HG02610 (cell line): ENCODE data around the gene DBT.
"Not testable (repeated sequence)": the region's sequence is repeated elsewhere in the genome, so short reads cannot be mapped to it uniquely, and the experiment has no call there.

Experiments
- ATAC-seq: cut with Tn5 transposase; IDR thresholded peaks from one replicate; pipeline ENCODE4 v1.9.1; 2021; ENCODE audit warnings: mild to moderate bottlenecking, moderate library complexity; ENCODE audit not compliant: unreplicated experiment

The DBT gene

DNA sequence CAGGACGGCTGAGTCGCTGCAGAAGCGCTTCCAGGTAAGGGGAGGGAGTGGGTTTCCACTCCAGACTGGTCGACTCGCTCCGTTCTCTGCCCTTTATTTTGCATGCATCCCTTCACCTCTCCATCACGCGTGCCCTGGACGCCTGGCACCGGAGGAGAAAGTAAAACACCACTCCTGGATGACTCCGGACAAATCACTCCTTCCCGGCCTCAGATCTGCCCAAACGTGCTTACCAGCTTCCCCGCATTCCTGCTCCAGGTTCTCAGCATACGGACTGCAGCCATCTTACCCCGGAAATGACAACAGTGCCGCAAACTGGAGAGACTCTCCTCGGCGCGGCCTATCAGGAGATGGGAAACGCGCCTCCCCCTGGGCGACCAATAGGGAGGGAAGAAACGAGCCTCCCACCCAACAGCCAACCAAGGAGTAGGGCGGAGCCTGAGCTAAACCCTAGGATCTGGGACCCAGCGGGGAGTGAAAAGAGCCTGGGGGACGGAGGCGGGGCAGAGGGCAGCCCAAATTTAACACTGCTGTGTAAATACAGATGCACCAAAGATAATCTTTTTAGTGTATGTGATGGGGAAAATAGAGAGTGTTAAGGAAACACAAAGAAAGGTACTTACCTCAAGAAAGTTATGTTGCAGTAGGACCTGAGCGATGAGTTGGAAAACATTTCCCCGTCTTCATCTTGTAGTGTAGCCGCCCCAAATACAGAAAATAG lies at the start of gene DBT:
TSS of gene DBT (minus strand) at position 298 of the 721 bp plus-strand sequence. CDS start at position 284, 14 bp downstream.
- peak; percentile 100 for ATAC-seq

DNA sequence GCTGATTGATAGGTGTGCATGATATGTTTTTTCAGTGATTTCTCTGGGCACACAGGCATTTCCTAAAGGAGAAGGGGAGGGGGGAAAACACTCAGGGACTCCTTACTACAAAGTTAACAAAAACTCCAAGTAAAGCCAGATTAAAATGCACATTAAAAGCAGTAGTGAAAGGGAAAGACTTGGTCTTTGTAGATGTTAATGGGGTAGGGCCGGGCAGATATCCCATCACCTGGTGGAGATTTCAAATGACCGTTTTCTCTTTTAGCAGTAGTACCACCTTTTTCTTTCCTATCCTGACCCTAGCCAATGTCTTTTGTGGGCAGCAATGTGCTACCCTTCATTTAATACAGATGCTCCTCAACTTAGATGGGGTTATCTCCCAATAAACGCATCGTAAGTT lies 48.9 kb upstream of the DBT start:
- no peak for ATAC-seq

GRCh38 chr1:100296997-100297396 lies 47.4 kb upstream of the DBT start:
- ATAC-seq, result not testable (repeated sequence)

DNA sequence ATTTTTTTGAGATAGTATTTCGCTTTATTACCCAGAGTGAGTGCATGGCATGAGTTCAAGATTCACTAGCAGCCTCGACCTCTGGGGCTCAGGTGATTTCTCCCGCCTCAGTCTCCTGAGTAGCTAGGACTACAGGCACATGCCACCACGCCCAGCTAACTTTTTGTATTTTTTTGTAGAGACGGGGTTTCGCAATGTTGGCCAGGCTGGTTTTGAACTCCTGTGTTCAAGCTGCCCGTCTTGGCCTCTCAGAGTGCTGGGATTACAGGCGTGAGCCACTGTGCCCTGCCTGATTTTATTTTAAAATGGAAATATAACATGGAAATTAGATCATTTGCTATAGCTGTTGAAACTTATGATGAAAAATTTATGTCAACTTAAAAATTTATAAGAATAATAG lies 46.5 kb upstream of the DBT start:
- no peak for ATAC-seq

GRCh38 chr1:100292711-100293110 lies 43.1 kb upstream of the DBT start:
- ATAC-seq, result no peak

GRCh38 chr1:100290291-100290690 lies 40.7 kb upstream of the DBT start:
- no peak for ATAC-seq

GRCh38 chr1:100287162-100287561 lies 37.5 kb upstream of the DBT start:
- no peak for ATAC-seq

DNA sequence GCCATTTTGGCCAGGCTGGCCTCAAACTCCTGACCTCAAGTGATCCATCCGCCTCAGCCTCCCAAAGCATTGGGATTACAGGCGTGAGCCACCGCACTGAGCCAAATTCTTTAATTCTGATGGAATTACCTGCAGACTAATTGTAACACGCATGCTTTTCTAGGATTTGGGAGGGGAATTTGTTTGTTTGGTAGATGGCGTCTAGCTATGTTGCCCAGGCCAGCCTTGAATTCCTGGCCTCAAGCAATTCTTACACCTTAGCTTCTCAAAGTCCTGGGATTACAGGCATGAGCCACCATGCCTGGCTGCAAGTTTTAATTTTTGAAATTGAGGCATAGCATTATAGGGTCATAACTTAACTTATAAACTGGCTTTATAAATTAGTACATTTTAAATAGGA lies 35.0 kb upstream of the DBT start:
- ATAC-seq, result no peak

GRCh38 chr1:100279954-100280682 lies 30.5 kb upstream of the DBT start:
- ATAC-seq, result no peak

GRCh38 chr1:100279358-100279923 lies 29.8 kb upstream of the DBT start:
- no peak for ATAC-seq

- no peak for ATAC-seq
These were observed 28.2 kb upstream of the DBT start for GRCh38 chr1:100277866-100278265.

- no peak for ATAC-seq
These were observed 18.6 kb upstream of the DBT start for GRCh38 chr1:100268202-100268601.

DNA sequence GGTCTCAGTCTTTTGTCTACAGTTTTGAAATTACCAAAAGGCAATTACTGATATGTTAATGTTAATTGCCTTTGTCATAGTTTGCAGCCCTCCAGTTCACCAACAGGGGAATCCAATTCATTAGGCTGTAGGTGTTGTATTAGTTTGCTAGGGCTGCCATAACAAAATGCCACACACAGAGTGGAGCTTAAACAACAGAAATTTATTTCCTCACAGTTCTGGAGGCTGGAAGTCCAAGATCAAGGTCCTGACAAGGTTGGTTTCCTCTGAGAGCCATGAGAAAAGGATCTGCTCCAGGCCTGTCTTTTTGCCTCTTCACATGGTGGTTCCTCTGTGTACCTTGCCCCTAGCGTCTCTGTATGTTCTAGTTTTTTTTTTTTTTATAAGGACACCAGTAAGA lies 17.6 kb upstream of the DBT start:
- no peak for ATAC-seq

DNA sequence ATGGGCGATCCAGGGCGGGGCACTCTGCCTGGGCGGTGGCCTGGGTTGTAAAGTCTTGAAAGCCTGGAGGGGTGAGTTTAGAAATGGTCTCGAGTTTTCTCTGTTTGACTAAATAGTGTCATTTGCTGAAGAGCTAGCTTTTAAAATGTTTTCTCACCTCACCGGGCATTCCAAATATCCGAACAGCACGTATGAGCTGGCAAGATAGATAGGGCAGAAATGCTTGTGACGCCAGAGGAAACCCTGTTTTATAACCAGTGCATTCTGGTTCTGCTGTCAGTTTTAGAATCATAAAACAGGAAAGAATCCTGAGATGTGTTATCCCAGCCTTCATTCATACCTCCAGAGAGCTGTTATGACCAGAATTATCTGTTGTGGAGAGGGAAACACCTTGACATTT lies 17.1 kb upstream of the DBT start:
- ATAC-seq, result peak; percentile 43

DNA sequence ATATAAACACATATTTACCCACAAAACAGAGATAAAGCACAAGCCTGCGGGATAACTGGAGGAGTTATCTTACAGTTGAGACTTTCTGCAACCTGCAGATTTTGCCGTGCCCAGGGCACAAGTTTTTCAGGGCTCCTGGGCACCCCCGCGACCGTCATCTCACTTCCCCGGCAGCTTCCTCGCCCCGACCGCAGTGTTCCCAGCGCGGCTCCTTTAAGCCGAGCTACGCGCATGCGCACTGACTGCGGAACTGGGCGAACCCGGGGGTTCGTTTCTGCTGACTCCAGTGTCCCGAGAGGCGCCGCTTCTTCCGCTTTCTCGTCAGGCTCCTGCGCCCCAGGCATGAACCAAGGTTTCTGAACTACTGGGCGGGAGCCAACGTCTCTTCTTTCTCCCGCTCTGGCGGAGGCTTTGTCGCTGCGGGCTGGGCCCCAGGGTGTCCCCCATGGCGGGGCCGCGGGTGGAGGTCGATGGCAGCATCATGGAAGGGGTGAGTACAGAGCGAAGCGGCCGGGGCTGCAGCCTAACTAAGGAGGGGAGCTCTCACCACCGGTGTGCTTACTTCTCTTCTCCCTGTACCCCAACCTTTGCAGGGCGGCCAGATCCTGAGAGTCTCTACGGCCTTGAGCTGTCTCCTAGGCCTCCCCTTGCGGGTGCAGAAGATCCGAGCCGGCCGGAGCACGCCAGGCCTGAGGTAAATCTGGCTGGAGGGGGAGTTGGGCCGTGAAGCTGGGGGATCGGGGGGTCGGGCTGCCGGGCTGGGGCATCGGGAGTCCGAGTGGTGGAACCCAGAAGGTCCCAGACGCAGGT lies 16.5 kb upstream of the DBT start, which contains the start of gene RTCA:
TSS of gene RTCA (plus strand) at position 286 of the 810 bp plus-strand sequence. CDS start at position 446, 160 bp downstream.
- peak; percentile 97 for ATAC-seq

- ATAC-seq, result peak; percentile 16
These were observed 15.9 kb upstream of the DBT start for GRCh38 chr1:100265562-100265930.

- not testable (repeated sequence) for ATAC-seq
These were observed 14.4 kb upstream of the DBT start for GRCh38 chr1:100264081-100264480.

GRCh38 chr1:100261686-100262085 lies 12.1 kb upstream of the DBT start:
- no peak for ATAC-seq

GRCh38 chr1:100258427-100258826 lies 8.8 kb upstream of the DBT start:
- ATAC-seq, result not testable (repeated sequence)

GRCh38 chr1:100256273-100256672 lies 6.6 kb upstream of the DBT start:
- not testable (repeated sequence) for ATAC-seq

DNA sequence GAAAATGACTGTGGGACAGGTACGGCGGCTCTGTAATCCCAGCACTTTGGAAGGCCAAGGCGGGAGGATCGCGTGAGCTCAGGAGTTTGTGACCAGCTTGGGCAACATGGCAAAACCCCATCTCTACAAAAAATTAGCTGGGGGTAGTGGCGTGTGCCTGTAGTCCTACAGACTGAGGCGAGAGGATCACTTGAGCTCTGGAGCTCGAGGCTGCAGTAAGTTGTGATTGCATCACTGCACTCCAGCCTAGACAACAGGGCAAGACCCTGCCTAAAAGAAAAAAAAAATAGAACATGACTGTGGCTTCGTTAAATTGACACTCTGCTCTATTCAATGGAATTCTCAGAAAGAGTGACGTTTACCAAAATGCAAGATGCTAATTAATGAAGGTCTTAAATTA lies 3.9 kb upstream of the DBT start:
- ATAC-seq, result no peak
